GM12878 (cell line): ENCODE data around the gene ZNF652. TPM values are rescaled to one million over a fixed set of nuclear protein-coding genes. Genes with fewer than 3 reads are reported as not detected.

Source experiments
- ATAC-seq: fragments of 200-7000 bp; cut with Tn5 transposase; 3 replicates; pipeline ENCODE4 v1.9.1; 2020; ENCODE audit warnings: mild to moderate bottlenecking, moderate library complexity
- BruUV-seq: library from RNA; stranded (reverse); fragments of 400-500 nt; replicated peaks from 2 replicates; lab custom pipeline; 2021; lab: Mats Ljungman, UMichigan
- CTCF ChIA-PET: fragments of 300-600 bp; sonication (Branson Sonifier 250); formaldehyde crosslinking; extraction: SDS; loops from one replicate; lab custom pipeline; 2021; ENCODE audit warnings: inconsistent platforms; lab: Yijun Ruan, JAX
- POLR2A ChIA-PET: fragments of 350-600 bp; formaldehyde crosslinking; extraction: SDS; loops from one replicate; lab custom pipeline; 2021; ENCODE audit warnings: inconsistent platforms; lab: Charles Lee
- RAD21 ChIA-PET: fragments of 300-600 bp; sonication (Branson Sonifier 250); formaldehyde crosslinking; loops from one replicate; lab custom pipeline; 2023; ENCODE audit warnings: antibody characterized with exemption; ENCODE audit not compliant: unreplicated experiment; lab: Charles Lee
- SMC1A ChIA-PET: fragments of 300-600 bp; sonication (Branson Sonifier 250); formaldehyde crosslinking; loops from one replicate; lab custom pipeline; 2023; ENCODE audit not compliant: unreplicated experiment, uncharacterized antibody; lab: Charles Lee
- DNase-seq: peaks from one replicate; pipeline ENCODE4 v3.0.0-alpha.2; 2011; ENCODE audit warnings: low read depth, low spot score
- FAIRE-seq: peaks from 3 replicates; lab custom pipeline; 2011; peaks lifted over from hg19 to GRCh38; lab: Jason Lieb, UNC
- H2AFZ ChIP-seq: 2 replicates; pipeline ENCODE4 v1.6.0; 2011; ENCODE audit warnings: low read depth, low read length, control low read depth; ENCODE audit not compliant: control insufficient read depth
- H3K27ac ChIP-seq: 2 replicates; pipeline ENCODE4 v1.5.1; 2011; ENCODE audit warnings: control low read depth; ENCODE audit not compliant: control insufficient read depth, insufficient read depth
- H3K27me3 ChIP-seq, 2 experiments: replicated peaks in 1 of 2; 2 replicates each; pipeline versions ENCODE4 v1.6.0 to v1.6.1; 2011; ENCODE audit warnings: low read length in 1 of 2; ENCODE audit not compliant: control insufficient read depth in 2 of 2, insufficient read depth in 2 of 2
- H3K36me3 ChIP-seq, 2 experiments: 2 replicates each; pipeline ENCODE4 v1.5.1; 2011; ENCODE audit warnings: low read length in 1 of 2; ENCODE audit not compliant: control insufficient read depth in 2 of 2, insufficient read depth in 2 of 2
- H3K4me1 ChIP-seq: 2 replicates; pipeline ENCODE4 v1.6.1; 2011; ENCODE audit warnings: mild to moderate bottlenecking, low read length, moderate library complexity, mixed read lengths; ENCODE audit not compliant: control insufficient read depth, insufficient read depth
- H3K4me2 ChIP-seq: 2 replicates; pipeline ENCODE4 v1.6.0; 2011; ENCODE audit warnings: control low read depth; ENCODE audit not compliant: control insufficient read depth, insufficient read depth
- H3K4me3 ChIP-seq: fragments of 200-600 bp; sonication (generic); 2 replicates; pipeline ENCODE4 v1.5.1; 2016
- H3K79me2 ChIP-seq: 2 replicates; pipeline ENCODE4 v1.6.0; 2011; ENCODE audit warnings: low read length; ENCODE audit not compliant: control insufficient read depth, insufficient read depth
- H3K9ac ChIP-seq: 2 replicates; pipeline ENCODE4 v1.8.0; 2011; ENCODE audit warnings: low read length, control low read depth, mixed read lengths; ENCODE audit not compliant: control insufficient read depth, insufficient read depth
- H3K9me3 ChIP-seq: replicated peaks from 3 replicates; pipeline ENCODE4 v1.5.1; 2011; ENCODE audit warnings: mild to moderate bottlenecking, low read length; ENCODE audit not compliant: control insufficient read depth, insufficient read depth
- H4K20me1 ChIP-seq: 2 replicates; pipeline ENCODE4 v1.6.0; 2011; ENCODE audit not compliant: control insufficient read depth, insufficient read depth
- CBX5 ChIP-seq: sonication (generic); IDR thresholded peaks from 2 replicates; pipeline ENCODE4 v1.6.1; 2016; ENCODE audit warnings: low read depth, moderate library complexity, mild to moderate bottlenecking, inconsistent platforms
- IKZF1 ChIP-seq: fragments of 450-650 bp; conservative IDR thresholded peaks from 2 replicates; pipeline ENCODE4 v1.6.1; 2017; ENCODE audit warnings: antibody characterized with exemption, mild to moderate bottlenecking
- MEF2B ChIP-seq: fragments of 450-650 bp; IDR thresholded peaks from 2 replicates; pipeline ENCODE4 v1.6.1; 2018; ENCODE audit warnings: mild to moderate bottlenecking, moderate library complexity; ENCODE audit not compliant: partially characterized antibody, poor library complexity, severe bottlenecking
- NFYA ChIP-seq: IDR thresholded peaks from 2 replicates; pipeline ENCODE4 v1.6.1; 2011; ENCODE audit warnings: low read depth, mild to moderate bottlenecking, low read length, improper control_type of control experiment, borderline replicate concordance
- PAX8 ChIP-seq: fragments of 450-650 bp; IDR thresholded peaks from 2 replicates; pipeline ENCODE4 v1.6.1; 2017; ENCODE audit warnings: mild to moderate bottlenecking, moderate library complexity
- RBBP5 ChIP-seq: fragments of 200-600 bp; sonication (generic); conservative IDR thresholded peaks from 2 replicates; pipeline ENCODE4 v1.6.1; 2016
- STAT1 ChIP-seq: fragments of 450-650 bp; conservative IDR thresholded peaks from 2 replicates; pipeline ENCODE4 v1.6.1; 2014; ENCODE audit warnings: antibody characterized with exemption, mild to moderate bottlenecking
- ZBED1 ChIP-seq: IDR thresholded peaks from 2 replicates; pipeline ENCODE4 v1.6.1; 2016; ENCODE audit warnings: borderline replicate concordance
- ZNF384 ChIP-seq: IDR thresholded peaks from 2 replicates; pipeline ENCODE4 v1.6.1; 2012; ENCODE audit warnings: low read depth, mild to moderate bottlenecking, low read length, improper control_type of control experiment, borderline replicate concordance
- ZZZ3 ChIP-seq: IDR thresholded peaks from 2 replicates; pipeline ENCODE4 v1.6.1; 2011; ENCODE audit warnings: low read depth; ENCODE audit not compliant: control insufficient read depth, insufficient read length
- WGBS: methylation state at CpG from one replicate; pipeline ENCODE4 v1.1.6; 2016; ENCODE audit warnings: low lambda C conversion rate; ENCODE audit not compliant: insufficient replicate concordance, insufficient coverage; ENCODE audit errors: missing lambda C conversion rate; 5-methylcytosine and 5-hydroxymethylcytosine counted together
- in situ Hi-C: fragments of 300-500 bp; cut with MboI; formaldehyde crosslinking; loops from 9 replicates; pipeline ENCODE4 v1.14.3; 2018; ENCODE audit warnings: mixed read lengths
- intact Hi-C: fragments of 100-400 bp; cut with micrococcal nuclease; formaldehyde crosslinking; loops from one replicate; pipeline ENCODE4 v1.14.2; 2022; ENCODE audit not compliant: unreplicated experiment
- polyA plus RNA-seq, 11 experiments: library from polyadenylated mRNA; depleted of rRNA in 4 of 11; unstranded in 6 of 11; stranded (reverse) in 5 of 11; fragments of >200 nt; fragmentation: Nextera tagmentation in 4 of 11; fragmentation: Illumina TruSeq in 1 of 11; extraction: Ambion mirVana in 4 of 11; extraction: Trizol in 1 of 11; gene quantifications; 1 replicate in 1 of 11; 2 replicates in 10 of 11; pipeline versions ENCODE4 v1.2.1 to v1.2.3, GENCODE V29; 2011 to 2016; ENCODE audit warnings: inconsistent platforms in 2 of 11, missing spikeins in 2 of 11, low read depth in 1 of 11
- total RNA-seq, 4 experiments: library from RNA; depleted of rRNA in 3 of 4; stranded (reverse); fragments of >200 nt in 3 of 4; fragmentation: Illumina TruSeq in 1 of 4; extraction: Trizol in 1 of 4; gene quantifications; 2 replicates each; pipeline versions ENCODE4 v1.2.1 to v1.2.3, GENCODE V29; 2013 to 2021
- TF ChIP-seq, protein P1 (sequence below): fragments of 450-650 bp; IDR thresholded peaks from 2 replicates; pipeline ENCODE4 v1.6.1; 2017; ENCODE audit warnings: mild to moderate bottlenecking, moderate library complexity
- TF ChIP-seq, protein P2 (sequence below): fragments of 450-650 bp; IDR thresholded peaks from 2 replicates; pipeline ENCODE4 v1.6.1; 2017; ENCODE audit warnings: mild to moderate bottlenecking, low read depth, inconsistent platforms; ENCODE audit not compliant: poor library complexity, severe bottlenecking
- TF ChIP-seq, protein P3 (sequence below): fragments of 150-350 bp; IDR thresholded peaks from 2 replicates; pipeline ENCODE4 v1.6.1; 2014; ENCODE audit warnings: mild to moderate bottlenecking, low read depth, low read length
- TF ChIP-seq, protein P4 (sequence below): IDR thresholded peaks from 2 replicates; pipeline ENCODE4 v1.6.1; 2012; ENCODE audit warnings: low read depth, low read length, improper control_type of control experiment

Gene ZNF652
- total and polyA plus RNA-seq, 10 of the 15 experiments (the other 5 are each of a cell fraction or from before 2014, with no cell fraction given): 3.4 to 13.1 (median 8.7) TPM

DNA sequence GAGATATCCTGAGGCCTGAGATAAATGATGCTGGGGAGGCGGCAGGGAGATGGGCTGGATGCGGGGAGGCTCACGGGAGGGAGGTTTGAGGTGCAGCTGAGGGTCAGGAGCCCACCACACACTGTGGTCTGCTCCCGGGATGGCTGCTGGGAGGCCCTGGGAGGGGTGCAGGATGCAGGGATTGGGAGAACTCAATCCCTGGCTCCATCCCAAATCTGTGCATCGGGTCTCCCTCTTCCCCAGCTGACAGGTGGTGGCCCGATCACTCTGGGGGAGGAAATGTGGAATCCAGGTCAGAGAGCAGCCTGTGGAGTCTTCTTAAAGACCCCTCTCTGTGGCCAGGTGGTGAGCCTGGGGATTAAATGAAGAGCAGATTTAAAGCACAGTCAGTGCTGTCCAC lies 40.7 kb upstream of the ZNF652 start (continued):
- TF ChIP-seq CBX5: no peak
- no peak for TF ChIP-seq STAT1
- TF ChIP-seq ZBED1: no peak
- no peak for TF ChIP-seq RBBP5
- no peak for TF ChIP-seq MEF2B
- TF ChIP-seq ZZZ3: no peak

DNA sequence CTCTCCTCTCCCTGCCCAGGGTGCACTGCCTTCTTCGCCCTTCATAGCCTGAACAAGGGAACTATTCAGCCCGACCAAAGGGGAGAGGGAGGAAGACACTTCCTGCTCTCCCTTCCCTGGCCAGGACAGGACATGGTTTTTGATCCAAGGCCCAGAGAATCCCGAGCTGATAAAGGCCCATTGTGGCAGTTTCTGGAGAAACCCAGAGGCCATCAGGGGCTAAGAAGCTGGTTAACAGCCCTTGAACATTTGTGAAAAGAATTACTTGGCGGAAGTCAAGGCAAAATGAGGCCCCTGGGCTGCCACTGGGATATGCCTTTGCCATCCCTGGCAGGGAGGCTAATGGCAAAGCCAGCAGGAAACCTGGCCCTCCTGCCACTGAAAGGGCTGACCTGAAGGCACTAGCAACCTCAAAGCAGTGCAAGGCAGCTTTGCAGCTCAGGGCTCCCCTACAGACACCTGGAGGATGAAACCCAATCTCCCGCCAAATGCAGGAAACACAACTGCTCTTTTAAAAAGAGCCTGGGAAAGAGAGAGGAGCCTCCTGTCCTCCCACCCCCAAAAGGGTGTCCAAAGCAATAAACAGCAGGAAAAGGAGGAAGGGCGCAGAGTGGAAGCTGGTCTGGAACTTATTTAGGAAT lies 40.0 kb upstream of the ZNF652 start:
- H4K20me1 ChIP-seq: 0 out of 2 replicates have a peak, but pooled peaks cover 2% of the 10 kb centered on the region
- no peak overlapping the region for H3K4me2 ChIP-seq
- no peak overlapping the region for H3K9ac ChIP-seq
- H3K9me3 ChIP-seq: no peaks in the 10 kb centered on the region
- CTCF ChIA-PET: interaction anchor here (1.1 to 2.9 kb wide), 2 partner anchors 87 to 155 kb away, joined by 5 to 12 read pairs; no protein-coding TSS in a partner anchor
- FAIRE-seq (no peak), DNase-seq (no peak), ATAC-seq (no peak)
- H3K27me3 ChIP-seq: no peaks in the 10 kb centered on the region
- RAD21 ChIA-PET: interaction anchor here (0.7 kb wide), 1 partner anchor 12 kb away, joined by 3 read pairs; no protein-coding TSS in a partner anchor
- H3K36me3 ChIP-seq: peaks cover 17 to 19% of the 10 kb centered on the region in 2 experiments
- H3K4me1 ChIP-seq: peaks cover 6% of the 10 kb centered on the region
- H3K27ac ChIP-seq: no peak overlapping the region
- in situ Hi-C loops: loop anchor here (10.0 kb wide), 1 partner anchor 153 kb away; no protein-coding TSS in a partner anchor
- intact Hi-C loops: no loop called here
- 70% methylated on average over 6 of the region's 6 CpGs for WGBS
- no TSS peak for BruUV-seq
- SMC1A ChIA-PET: no interaction called here
- no peak overlapping the region for H2AFZ ChIP-seq
- H3K4me3 ChIP-seq: no peak overlapping the region
- no peaks in the 10 kb centered on the region for H3K79me2 ChIP-seq
- POLR2A ChIA-PET: no interaction called here
- TF ChIP-seq, protein P1, sequence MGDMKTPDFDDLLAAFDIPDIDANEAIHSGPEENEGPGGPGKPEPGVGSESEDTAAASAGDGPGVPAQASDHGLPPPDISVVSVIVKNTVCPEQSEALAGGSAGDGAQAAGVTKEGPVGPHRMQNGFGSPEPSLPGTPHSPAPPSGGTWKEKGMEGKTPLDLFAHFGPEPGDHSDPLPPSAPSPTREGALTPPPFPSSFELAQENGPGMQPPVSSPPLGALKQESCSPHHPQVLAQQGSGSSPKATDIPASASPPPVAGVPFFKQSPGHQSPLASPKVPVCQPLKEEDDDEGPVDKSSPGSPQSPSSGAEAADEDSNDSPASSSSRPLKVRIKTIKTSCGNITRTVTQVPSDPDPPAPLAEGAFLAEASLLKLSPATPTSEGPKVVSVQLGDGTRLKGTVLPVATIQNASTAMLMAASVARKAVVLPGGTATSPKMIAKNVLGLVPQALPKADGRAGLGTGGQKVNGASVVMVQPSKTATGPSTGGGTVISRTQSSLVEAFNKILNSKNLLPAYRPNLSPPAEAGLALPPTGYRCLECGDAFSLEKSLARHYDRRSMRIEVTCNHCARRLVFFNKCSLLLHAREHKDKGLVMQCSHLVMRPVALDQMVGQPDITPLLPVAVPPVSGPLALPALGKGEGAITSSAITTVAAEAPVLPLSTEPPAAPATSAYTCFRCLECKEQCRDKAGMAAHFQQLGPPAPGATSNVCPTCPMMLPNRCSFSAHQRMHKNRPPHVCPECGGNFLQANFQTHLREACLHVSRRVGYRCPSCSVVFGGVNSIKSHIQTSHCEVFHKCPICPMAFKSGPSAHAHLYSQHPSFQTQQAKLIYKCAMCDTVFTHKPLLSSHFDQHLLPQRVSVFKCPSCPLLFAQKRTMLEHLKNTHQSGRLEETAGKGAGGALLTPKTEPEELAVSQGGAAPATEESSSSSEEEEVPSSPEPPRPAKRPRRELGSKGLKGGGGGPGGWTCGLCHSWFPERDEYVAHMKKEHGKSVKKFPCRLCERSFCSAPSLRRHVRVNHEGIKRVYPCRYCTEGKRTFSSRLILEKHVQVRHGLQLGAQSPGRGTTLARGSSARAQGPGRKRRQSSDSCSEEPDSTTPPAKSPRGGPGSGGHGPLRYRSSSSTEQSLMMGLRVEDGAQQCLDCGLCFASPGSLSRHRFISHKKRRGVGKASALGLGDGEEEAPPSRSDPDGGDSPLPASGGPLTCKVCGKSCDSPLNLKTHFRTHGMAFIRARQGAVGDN: no peak
- no peak for TF ChIP-seq IKZF1
- TF ChIP-seq, protein P2, sequence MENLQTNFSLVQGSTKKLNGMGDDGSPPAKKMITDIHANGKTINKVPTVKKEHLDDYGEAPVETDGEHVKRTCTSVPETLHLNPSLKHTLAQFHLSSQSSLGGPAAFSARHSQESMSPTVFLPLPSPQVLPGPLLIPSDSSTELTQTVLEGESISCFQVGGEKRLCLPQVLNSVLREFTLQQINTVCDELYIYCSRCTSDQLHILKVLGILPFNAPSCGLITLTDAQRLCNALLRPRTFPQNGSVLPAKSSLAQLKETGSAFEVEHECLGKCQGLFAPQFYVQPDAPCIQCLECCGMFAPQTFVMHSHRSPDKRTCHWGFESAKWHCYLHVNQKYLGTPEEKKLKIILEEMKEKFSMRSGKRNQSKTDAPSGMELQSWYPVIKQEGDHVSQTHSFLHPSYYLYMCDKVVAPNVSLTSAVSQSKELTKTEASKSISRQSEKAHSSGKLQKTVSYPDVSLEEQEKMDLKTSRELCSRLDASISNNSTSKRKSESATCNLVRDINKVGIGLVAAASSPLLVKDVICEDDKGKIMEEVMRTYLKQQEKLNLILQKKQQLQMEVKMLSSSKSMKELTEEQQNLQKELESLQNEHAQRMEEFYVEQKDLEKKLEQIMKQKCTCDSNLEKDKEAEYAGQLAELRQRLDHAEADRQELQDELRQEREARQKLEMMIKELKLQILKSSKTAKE: no peak
- TF ChIP-seq ZBED1: no peak
- no peak for TF ChIP-seq ZNF384
- TF ChIP-seq, protein P3, sequence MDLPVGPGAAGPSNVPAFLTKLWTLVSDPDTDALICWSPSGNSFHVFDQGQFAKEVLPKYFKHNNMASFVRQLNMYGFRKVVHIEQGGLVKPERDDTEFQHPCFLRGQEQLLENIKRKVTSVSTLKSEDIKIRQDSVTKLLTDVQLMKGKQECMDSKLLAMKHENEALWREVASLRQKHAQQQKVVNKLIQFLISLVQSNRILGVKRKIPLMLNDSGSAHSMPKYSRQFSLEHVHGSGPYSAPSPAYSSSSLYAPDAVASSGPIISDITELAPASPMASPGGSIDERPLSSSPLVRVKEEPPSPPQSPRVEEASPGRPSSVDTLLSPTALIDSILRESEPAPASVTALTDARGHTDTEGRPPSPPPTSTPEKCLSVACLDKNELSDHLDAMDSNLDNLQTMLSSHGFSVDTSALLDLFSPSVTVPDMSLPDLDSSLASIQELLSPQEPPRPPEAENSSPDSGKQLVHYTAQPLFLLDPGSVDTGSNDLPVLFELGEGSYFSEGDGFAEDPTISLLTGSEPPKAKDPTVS: no peak
- TF ChIP-seq, protein P4, sequence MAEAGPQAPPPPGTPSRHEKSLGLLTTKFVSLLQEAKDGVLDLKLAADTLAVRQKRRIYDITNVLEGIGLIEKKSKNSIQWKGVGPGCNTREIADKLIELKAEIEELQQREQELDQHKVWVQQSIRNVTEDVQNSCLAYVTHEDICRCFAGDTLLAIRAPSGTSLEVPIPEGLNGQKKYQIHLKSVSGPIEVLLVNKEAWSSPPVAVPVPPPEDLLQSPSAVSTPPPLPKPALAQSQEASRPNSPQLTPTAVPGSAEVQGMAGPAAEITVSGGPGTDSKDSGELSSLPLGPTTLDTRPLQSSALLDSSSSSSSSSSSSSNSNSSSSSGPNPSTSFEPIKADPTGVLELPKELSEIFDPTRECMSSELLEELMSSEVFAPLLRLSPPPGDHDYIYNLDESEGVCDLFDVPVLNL: no peak
- no peak for TF ChIP-seq NFYA
- no peak for TF ChIP-seq PAX8
